AG04450 (cell line): ENCODE data around the gene TMEM219. TPM values are rescaled to one million over a fixed set of nuclear protein-coding genes. Genes with fewer than 3 reads are reported as not detected.

Source experiments
- CTCF ChIA-PET: fragments of 300-600, 350-600 bp; formaldehyde crosslinking; extraction: SDS; loops from one replicate; lab custom pipeline; 2022; ENCODE audit warnings: antibody characterized with exemption, inconsistent platforms; lab: Charles Lee
- POLR2A ChIA-PET: fragments of 350-600 bp; formaldehyde crosslinking; extraction: SDS; loops from one replicate; lab custom pipeline; 2021; ENCODE audit warnings: antibody characterized with exemption, inconsistent platforms; lab: Yijun Ruan, JAX
- DNase-seq: peaks from one replicate; pipeline ENCODE4 v3.0.0-alpha.2; 2011; ENCODE audit warnings: low read depth, low spot score
- H3K27ac ChIP-seq: one replicate; pipeline ENCODE4 v1.5.1; 2012; ENCODE audit warnings: low read depth, low read length, control low read depth
- H3K27me3 ChIP-seq: one replicate; pipeline ENCODE4 v1.6.0; 2012; ENCODE audit warnings: low read length; ENCODE audit not compliant: control insufficient read depth, insufficient read depth
- H3K4me3 ChIP-seq: 2 replicates; pipeline ENCODE4 v1.5.1; 2011; ENCODE audit warnings: mild to moderate bottlenecking, low read depth, low read length, control low read depth
- H3K9me3 ChIP-seq: 2 replicates; pipeline ENCODE4 v1.5.1; 2012; ENCODE audit warnings: low read length; ENCODE audit not compliant: control insufficient read depth, insufficient read depth
- CTCF ChIP-seq: IDR thresholded peaks from 2 replicates; pipeline ENCODE4 v1.5.1; 2011; ENCODE audit warnings: low read depth, low read length, control low read depth, inconsistent platforms
- polyA plus RNA-seq: library from polyadenylated mRNA; depleted of rRNA; stranded (reverse); fragments of >200 nt; gene quantifications from 2 replicates; pipeline ENCODE4 v1.2.3, GENCODE V29; 2011

Gene TMEM219
- polyA plus RNA-seq, 1 experiment: 88.6 TPM

GRCh38 chr16:29999605-30000004 lies 37.7 kb downstream of the TMEM219 start:
- H3K4me3 ChIP-seq: no peak overlapping the region
- no peak for TF ChIP-seq CTCF
- ChIA-PET POLR2A (no interaction called here), CTCF (no interaction called here)
- no peaks in the 10 kb centered on the region for H3K27me3 ChIP-seq
- DNase-seq: no peak
- no peak overlapping the region for H3K27ac ChIP-seq
- no peaks in the 10 kb centered on the region; the same call in 1 of the 2 replicates for H3K9me3 ChIP-seq

- DNase-seq: no peak
- POLR2A ChIA-PET: no interaction called here
- TF ChIP-seq CTCF: no peak
- Histone ChIP-seq H3K4me3 (no peak overlapping the region), H3K27me3 (no peaks in the 10 kb centered on the region), H3K27ac (no peak overlapping the region), H3K9me3 (no peaks in the 10 kb centered on the region; the same call in 1 of the 2 replicates)
- CTCF ChIA-PET: interaction anchor here (0.5 kb wide), 1 partner anchor 243 kb away, joined by 3 read pairs; no protein-coding TSS in a partner anchor
These were observed 39.1 kb downstream of the TMEM219 start for GRCh38 chr16:30000735-30001631.

GRCh38 chr16:30002614-30003346 lies 40.9 kb downstream of the TMEM219 start:
- no peak for DNase-seq
- ChIA-PET POLR2A (interaction anchor here (0.7 kb wide), 1 partner anchor 116 kb away, joined by 3 read pairs; no protein-coding TSS in a partner anchor), CTCF (interaction anchor here (0.6 kb wide), 1 partner anchor 429 kb away, joined by 5 read pairs; no protein-coding TSS in a partner anchor)
- H3K9me3 ChIP-seq: no peaks in the 10 kb centered on the region
- no peaks in the 10 kb centered on the region for H3K27me3 ChIP-seq
- H3K4me3 ChIP-seq: no peak overlapping the region
- H3K27ac ChIP-seq: no peak overlapping the region
- no peak for TF ChIP-seq CTCF

- no peak overlapping the region for H3K4me3 ChIP-seq
- peaks cover under 1% of the 10 kb centered on the region for H3K27me3 ChIP-seq
- no peak for DNase-seq
- no peaks in the 10 kb centered on the region for H3K9me3 ChIP-seq
- H3K27ac ChIP-seq: no peak overlapping the region
- POLR2A ChIA-PET: interaction anchor here (1.5 kb wide), 1 partner anchor 8 kb away, joined by 3 read pairs; the partner anchor contains the start of gene INO80E
- CTCF ChIA-PET: interaction anchor here (0.6 kb wide), 1 partner anchor 15 kb away, joined by 9 read pairs; no protein-coding TSS in a partner anchor
- no peak for TF ChIP-seq CTCF
These were observed 42.0 kb downstream of the TMEM219 start for GRCh38 chr16:30003670-30004423.
